Smooth muscle cell (in vitro differentiated cells): Measurements from ENCODE around the gene EFNA1. TPM values are rescaled to one million over a fixed set of nuclear protein-coding genes. Genes with fewer than 3 reads are reported as not detected.
"Not testable (repeated sequence)": the region's sequence is repeated elsewhere in the genome, so short reads cannot be mapped to it uniquely, and the experiment has no call there.

ENCODE experiments used
- DNase-seq: peaks from one replicate; lab custom pipeline; 2025; ENCODE audit not compliant: unreplicated experiment; lab: John Stamatoyannopoulos, UW
- H2AFZ ChIP-seq: fragments of 200-600 bp; sonication (generic); 2 replicates; pipeline ENCODE4 v1.6.0; 2016; ENCODE audit warnings: antibody characterized with exemption, low read depth, mild to moderate bottlenecking
- H3F3A ChIP-seq: fragments of 200-600 bp; sonication (generic); 2 replicates; pipeline ENCODE4 v1.6.0; 2017; ENCODE audit warnings: antibody characterized with exemption, low read depth
- H3K27ac ChIP-seq: fragments of 200-600 bp; sonication (generic); 2 replicates; pipeline ENCODE4 v1.5.1; 2016; ENCODE audit warnings: low read depth, mild to moderate bottlenecking
- H3K27me3 ChIP-seq: fragments of 200-600 bp; sonication (generic); 2 replicates; pipeline ENCODE4 v1.6.1; 2016; ENCODE audit warnings: low read depth, mild to moderate bottlenecking
- H3K36me3 ChIP-seq: fragments of 200-600 bp; sonication (generic); 2 replicates; pipeline ENCODE4 v1.5.1; 2016; ENCODE audit warnings: low read depth
- H3K4me1 ChIP-seq: fragments of 200-600 bp; sonication (generic); 2 replicates; pipeline ENCODE4 v1.5.1; 2016; ENCODE audit warnings: low read depth
- H3K4me2 ChIP-seq: fragments of 200-600 bp; sonication (generic); 2 replicates; pipeline ENCODE4 v1.6.0; 2016; ENCODE audit warnings: mild to moderate bottlenecking
- H3K4me3 ChIP-seq: fragments of 200-600 bp; sonication (generic); 2 replicates; pipeline ENCODE4 v1.5.1; 2016; ENCODE audit warnings: mild to moderate bottlenecking
- H3K79me2 ChIP-seq: fragments of 200-600 bp; sonication (generic); 2 replicates; pipeline ENCODE4 v1.6.0; 2016; ENCODE audit warnings: low read depth, mild to moderate bottlenecking
- H3K9ac ChIP-seq: fragments of 200-600 bp; sonication (generic); 2 replicates; pipeline ENCODE4 v1.6.0; 2016; ENCODE audit warnings: low read depth
- H3K9me3 ChIP-seq: fragments of 200-600 bp; sonication (generic); replicated peaks from 2 replicates; pipeline ENCODE4 v1.5.1; 2016; ENCODE audit warnings: low read depth
- H4K20me1 ChIP-seq: fragments of 200-600 bp; sonication (generic); 2 replicates; pipeline ENCODE4 v1.6.0; 2016; ENCODE audit warnings: low read depth
- WGBS: methylation state at CpG from one replicate; pipeline ENCODE4 v1.1.7; 2016; ENCODE audit warnings: low lambda C conversion rate; 5-methylcytosine and 5-hydroxymethylcytosine counted together
- polyA plus RNA-seq: library from polyadenylated mRNA; unstranded; fragments of >200 nt; fragmentation: Nextera tagmentation; extraction: Ambion mirVana; gene quantifications from 2 replicates; pipeline ENCODE4 v1.2.1, GENCODE V29; 2016
- total RNA-seq: library from RNA; depleted of rRNA; stranded (reverse); fragments of >200 nt; gene quantifications from 2 replicates; pipeline ENCODE4 v1.2.3, GENCODE V29; 2014
- TF ChIP-seq, protein P1 (sequence below): fragments of 200-600 bp; sonication (generic); IDR thresholded peaks from 2 replicates; pipeline ENCODE4 v1.5.1; 2017; ENCODE audit warnings: borderline replicate concordance, mild to moderate bottlenecking, antibody characterized with exemption; ENCODE audit not compliant: insufficient read depth, poor library complexity, severe bottlenecking

Gene EFNA1
- total and polyA plus RNA-seq, 2 experiments from 2014 or later, result 16.4 to 20.9 TPM

DNA sequence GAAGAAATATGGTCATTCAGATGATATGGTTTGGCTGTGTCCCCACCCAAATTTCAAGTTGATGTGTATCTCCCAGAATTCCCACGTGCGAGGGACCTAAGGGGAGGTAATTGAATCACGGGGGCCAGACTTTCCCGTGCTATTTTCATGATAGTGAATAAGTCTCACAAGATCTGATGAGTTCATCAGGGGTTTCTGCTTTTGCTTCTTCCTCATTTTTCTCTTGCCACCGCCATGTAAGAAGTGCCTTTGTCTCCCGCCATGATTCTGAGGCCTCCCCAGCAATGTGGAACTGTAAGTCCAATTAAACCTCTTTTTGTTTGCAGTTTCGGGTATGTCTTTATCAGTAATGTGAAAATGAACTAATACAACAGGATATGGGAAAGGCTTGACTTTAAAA lies 14.1 kb downstream of the EFNA1 start:
- Histone ChIP-seq H3K9ac (no peak overlapping the region), H3F3A (no peaks in the 10 kb centered on the region), H3K36me3 (no peaks in the 10 kb centered on the region), H3K4me1 (peaks cover 3% of the 10 kb centered on the region), H4K20me1 (no peaks in the 10 kb centered on the region), H3K27me3 (no peaks in the 10 kb centered on the region), H3K27ac (no peak overlapping the region), H2AFZ (no peak overlapping the region), H3K9me3 (no peaks in the 10 kb centered on the region), H3K4me2 (no peak overlapping the region), H3K79me2 (peaks cover 22% of the 10 kb centered on the region), H3K4me3 (no peak overlapping the region)
- DNase-seq, result no peak
- TF ChIP-seq, protein P1, sequence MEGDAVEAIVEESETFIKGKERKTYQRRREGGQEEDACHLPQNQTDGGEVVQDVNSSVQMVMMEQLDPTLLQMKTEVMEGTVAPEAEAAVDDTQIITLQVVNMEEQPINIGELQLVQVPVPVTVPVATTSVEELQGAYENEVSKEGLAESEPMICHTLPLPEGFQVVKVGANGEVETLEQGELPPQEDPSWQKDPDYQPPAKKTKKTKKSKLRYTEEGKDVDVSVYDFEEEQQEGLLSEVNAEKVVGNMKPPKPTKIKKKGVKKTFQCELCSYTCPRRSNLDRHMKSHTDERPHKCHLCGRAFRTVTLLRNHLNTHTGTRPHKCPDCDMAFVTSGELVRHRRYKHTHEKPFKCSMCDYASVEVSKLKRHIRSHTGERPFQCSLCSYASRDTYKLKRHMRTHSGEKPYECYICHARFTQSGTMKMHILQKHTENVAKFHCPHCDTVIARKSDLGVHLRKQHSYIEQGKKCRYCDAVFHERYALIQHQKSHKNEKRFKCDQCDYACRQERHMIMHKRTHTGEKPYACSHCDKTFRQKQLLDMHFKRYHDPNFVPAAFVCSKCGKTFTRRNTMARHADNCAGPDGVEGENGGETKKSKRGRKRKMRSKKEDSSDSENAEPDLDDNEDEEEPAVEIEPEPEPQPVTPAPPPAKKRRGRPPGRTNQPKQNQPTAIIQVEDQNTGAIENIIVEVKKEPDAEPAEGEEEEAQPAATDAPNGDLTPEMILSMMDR, result no peak
- 92% methylated on average over 7 of the region's 7 CpGs for WGBS

DNA sequence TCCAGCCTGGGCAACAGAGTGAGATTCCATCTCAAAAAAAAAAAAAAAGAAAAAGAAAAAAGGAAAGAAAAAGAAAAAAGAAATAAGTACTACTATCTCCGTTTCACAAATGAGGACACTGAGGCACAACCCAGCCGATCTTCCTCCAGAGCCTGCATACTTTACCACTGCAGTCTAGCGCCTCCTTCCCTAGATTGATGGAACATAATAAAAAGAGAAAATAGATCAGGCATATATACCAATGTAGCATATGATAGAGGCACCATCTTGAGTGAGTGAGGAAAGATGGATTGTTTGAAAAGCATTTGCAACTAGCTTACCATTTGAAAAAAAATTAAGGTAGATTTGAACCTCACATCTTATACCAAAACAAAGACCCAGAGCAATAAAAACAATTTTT lies 17.8 kb downstream of the EFNA1 start:
- no peaks in the 10 kb centered on the region for H3K9me3 ChIP-seq
- H3K36me3 ChIP-seq, result no peaks in the 10 kb centered on the region
- no peak overlapping the region for H3K9ac ChIP-seq
- H3F3A ChIP-seq, result no peaks in the 10 kb centered on the region
- no peak overlapping the region for H3K4me3 ChIP-seq
- TF ChIP-seq, protein P1, result no peak
- 86% methylated on average over 3 of the region's 3 CpGs for WGBS
- H3K27me3 ChIP-seq, result no peaks in the 10 kb centered on the region
- no peak for DNase-seq
- H3K4me2 ChIP-seq, result no peak overlapping the region
- no peak overlapping the region for H3K27ac ChIP-seq
- peaks cover 2% of the 10 kb centered on the region for H3K4me1 ChIP-seq
- no peaks in the 10 kb centered on the region for H4K20me1 ChIP-seq
- no peaks in the 10 kb centered on the region for H3K79me2 ChIP-seq
- H2AFZ ChIP-seq, result no peak overlapping the region

DNA sequence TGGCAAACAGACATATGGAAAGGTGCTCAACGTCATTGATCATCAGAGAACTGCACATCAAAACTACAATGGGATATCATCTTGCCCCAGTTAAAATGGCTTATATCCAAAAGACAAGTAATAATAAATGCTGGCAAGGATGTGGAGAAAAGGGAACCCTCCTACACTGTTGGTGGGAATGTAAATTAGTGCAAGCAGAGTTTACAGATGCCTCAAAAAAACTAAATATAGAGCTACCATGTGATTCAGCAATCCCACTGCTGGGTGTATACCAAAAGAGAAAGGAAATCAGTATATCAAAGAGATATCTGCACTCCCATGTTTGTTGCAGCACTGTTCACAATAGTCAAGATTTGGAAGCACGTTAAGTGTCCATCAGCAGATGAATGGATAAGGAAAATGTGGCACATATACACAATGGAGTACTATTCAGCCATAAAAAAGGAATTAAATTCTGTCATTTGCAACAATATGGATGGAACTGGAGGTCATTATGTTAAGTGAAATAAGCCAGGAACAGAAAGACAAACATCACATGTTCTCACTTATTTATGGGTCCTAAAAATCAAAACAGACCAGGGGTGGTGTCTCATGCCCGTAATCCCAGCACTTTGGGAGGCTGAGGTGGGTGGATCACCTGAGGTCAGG lies 28.4 kb downstream of the EFNA1 start:
- H3F3A ChIP-seq, H3K4me1 ChIP-seq, H2AFZ ChIP-seq, H4K20me1 ChIP-seq, H3K36me3 ChIP-seq, DNase-seq, H3K9ac ChIP-seq, H3K4me3 ChIP-seq, H3K27me3 ChIP-seq, H3K79me2 ChIP-seq, H3K9me3 ChIP-seq, H3K27ac ChIP-seq, H3K4me2 ChIP-seq: not testable (repeated sequence)
- 73% methylated on average over 3 of the region's 3 CpGs for WGBS

- H3K4me1 ChIP-seq, result no peaks in the 10 kb centered on the region
- no peak for DNase-seq
- H3F3A ChIP-seq, result no peaks in the 10 kb centered on the region
- no peaks in the 10 kb centered on the region for H3K79me2 ChIP-seq
- no peak overlapping the region for H3K4me2 ChIP-seq
- H3K27ac ChIP-seq, result no peak overlapping the region
- WGBS, result 44% methylated on average over 1 of the region's 1 CpG
- H3K27me3 ChIP-seq, result no peaks in the 10 kb centered on the region
- H3K4me3 ChIP-seq, result no peak overlapping the region
- TF ChIP-seq, protein P1, result no peak
- no peaks in the 10 kb centered on the region for H4K20me1 ChIP-seq
- H3K9ac ChIP-seq, result no peak overlapping the region
- no peak overlapping the region for H2AFZ ChIP-seq
- no peaks in the 10 kb centered on the region for H3K36me3 ChIP-seq
- no peaks in the 10 kb centered on the region for H3K9me3 ChIP-seq
Observed at GRCh38 chr1:155158991-155159390, 31.3 kb downstream of the EFNA1 start.
